ENCODE results near the gene GLMN. TPM values are rescaled to one million over a fixed set of nuclear protein-coding genes. Genes with fewer than 3 reads are reported as not detected.
A peak's percentile ranks its signal among the peaks of the same experiment; 100 is the strongest.

GLMN gene, protein sequence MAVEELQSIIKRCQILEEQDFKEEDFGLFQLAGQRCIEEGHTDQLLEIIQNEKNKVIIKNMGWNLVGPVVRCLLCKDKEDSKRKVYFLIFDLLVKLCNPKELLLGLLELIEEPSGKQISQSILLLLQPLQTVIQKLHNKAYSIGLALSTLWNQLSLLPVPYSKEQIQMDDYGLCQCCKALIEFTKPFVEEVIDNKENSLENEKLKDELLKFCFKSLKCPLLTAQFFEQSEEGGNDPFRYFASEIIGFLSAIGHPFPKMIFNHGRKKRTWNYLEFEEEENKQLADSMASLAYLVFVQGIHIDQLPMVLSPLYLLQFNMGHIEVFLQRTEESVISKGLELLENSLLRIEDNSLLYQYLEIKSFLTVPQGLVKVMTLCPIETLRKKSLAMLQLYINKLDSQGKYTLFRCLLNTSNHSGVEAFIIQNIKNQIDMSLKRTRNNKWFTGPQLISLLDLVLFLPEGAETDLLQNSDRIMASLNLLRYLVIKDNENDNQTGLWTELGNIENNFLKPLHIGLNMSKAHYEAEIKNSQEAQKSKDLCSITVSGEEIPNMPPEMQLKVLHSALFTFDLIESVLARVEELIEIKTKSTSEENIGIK
- 17.6 TPM for total RNA-seq

DNA sequence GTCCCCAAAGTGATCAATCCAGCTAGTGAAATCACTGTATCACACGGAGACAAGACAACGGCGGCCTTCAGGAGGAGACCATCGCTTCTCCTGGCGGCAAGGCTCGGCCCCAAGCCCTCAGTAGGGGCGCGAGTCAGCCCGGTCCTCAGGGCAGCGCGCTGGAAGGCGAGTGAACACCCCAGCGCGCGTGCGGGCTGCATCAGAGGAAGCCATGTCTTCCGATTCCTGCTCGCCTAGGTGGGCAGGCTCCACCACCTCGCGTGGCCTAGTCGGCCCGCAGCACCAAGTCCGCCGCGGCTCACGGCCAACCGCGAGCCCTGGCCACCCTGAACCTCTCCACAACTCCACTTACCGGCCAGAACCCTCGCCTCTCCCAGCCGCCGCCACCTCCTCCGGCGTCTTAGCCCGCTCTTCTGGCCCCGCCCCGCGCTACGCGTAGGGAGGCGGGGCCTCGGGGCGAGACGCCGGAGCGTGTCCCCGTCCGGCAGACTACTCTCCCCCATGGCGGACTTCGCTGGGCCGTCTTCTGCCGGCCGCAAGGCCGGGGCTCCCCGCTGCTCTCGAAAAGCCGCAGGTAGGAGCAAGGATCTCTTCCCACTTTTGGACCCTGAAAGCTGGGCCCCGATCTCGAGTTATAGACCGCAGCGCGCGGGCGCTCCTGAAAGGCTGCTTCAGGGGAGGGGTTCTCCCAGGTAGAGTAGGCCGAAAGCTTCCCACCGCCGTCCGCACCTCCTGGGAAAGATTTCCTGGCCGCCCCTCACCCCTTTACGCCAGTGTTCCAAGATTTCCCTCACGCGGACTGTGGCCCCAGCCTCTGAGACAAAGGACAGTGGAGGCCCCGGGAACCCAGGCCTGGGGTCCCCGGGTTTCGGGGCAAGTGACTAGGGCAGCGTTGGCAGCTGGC lies at the start of gene GLMN, which contains the start of gene RPAP2:
Gene GLMN, minus strand, starts transcription at position 415 of the 904 bp plus-strand sequence. CDS start 988 bp downstream, outside the sequence.
Gene RPAP2, plus strand, starts transcription at position 487 of the 904 bp plus-strand sequence. Its CDS starts 15 bp downstream, at position 502.
- peak; percentile 95 for DNase-seq

DNA sequence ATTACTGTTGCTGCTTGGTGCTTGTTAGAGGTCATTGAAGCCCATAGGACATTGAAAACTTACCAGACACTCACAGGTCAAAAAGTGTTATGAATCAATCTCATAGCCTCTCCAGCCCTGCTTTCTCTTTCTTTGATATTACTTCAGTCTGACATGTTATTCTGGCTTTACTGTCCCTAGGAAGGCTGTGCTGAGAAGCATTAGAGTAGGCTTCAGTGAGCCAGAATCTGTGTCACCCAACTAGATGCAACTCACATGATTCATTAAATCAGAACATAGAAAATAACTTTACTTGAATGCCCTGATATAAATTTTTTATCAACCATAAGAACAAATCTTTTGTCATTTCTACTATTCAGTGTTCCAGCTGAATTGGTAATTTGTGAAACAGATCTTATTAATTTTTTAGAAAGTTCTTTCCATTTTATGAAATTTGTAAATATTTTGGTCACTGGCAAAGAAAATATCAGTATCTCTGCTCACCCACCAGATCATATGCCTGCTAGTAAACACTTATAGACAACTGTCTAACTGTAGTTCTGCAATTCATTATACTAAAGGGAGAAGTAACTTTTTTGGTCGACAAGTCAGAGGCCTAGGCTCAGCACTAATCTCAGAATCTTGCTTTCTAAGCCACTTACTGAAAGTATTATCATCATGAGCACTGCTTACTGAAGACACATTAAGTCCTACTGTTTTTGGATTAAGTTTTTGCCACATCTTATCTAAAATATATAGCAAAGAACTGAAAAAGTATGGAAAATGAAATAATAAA lies 48.3 kb upstream of the GLMN start:
- no peak for DNase-seq

DNA sequence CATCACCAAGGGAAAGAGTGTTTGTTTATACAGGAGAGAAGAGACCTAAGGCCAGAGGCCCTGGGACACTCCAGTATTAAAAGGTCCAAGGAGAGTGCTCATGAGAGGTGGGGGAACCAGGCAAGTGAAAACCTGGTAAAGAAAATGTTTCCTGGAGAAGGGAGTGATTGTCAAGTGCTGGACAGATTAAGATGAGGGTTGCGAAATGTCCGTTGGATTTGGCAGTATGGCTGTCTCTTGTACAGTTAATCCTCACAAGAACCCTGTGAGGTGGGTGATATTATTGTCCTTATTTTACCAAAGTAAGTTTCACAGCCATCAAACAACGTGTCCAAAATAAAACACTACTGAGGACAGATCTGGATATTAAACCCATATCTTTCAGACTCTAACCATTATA lies 44.3 kb upstream of the GLMN start:
- no peak for DNase-seq

DNA sequence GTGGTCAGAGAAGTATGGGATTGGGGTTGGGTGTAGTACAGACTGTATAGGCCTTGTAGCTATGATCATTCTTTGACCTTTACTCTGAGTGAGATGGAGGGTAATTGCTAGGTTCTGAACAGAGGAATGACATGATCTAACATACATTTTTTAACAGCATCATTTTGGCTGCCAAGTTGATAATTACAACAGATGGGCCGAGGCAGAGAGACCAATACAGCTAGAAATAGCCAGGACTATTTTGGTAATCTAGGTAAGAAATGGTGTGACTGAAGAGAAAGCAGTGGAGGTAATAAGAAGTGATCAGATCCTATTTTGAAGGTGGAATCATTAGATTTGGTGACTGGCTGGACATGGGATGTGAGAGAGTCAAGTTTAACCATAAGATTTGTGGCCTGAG lies 43.6 kb upstream of the GLMN start:
- no peak for DNase-seq

DNA sequence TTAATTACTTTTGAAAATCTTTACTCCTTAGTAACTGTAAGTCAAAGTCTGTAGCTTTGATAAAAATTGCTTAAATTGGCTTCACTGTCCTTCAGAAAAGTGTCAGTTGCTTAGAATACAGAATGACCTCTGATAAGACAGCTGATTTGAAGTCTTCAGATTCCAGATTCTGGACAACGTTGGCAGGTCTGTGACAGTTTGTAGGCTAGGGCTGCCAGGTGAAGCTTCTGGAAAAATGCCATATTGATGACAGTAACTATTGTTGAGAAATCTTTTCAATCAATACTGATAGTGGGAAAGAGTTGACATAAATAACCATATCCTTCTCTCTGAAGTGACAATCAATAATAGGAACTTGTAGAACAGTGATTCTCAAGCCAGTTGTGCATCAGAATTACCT lies 41.4 kb upstream of the GLMN start:
- no peak for DNase-seq

DNA sequence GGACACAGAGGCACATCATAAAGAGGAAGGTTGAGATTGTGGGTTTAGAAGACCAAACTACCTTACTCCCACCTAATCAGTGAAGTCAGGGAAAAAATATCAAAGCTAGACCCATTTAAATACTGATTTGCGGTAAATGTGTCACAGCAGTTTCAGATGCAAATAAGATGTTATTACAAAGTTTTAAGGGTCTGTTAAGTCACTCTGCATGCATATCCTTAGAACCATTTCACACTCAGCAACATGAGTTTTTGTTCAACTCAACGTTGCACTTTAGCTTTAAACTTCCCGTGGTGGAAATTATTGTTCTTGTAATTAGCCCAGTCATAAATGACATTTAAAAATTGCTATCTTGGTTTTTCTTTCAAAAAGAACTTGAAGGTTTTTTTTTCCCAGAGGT lies 34.9 kb upstream of the GLMN start:
- no peak for DNase-seq

DNA sequence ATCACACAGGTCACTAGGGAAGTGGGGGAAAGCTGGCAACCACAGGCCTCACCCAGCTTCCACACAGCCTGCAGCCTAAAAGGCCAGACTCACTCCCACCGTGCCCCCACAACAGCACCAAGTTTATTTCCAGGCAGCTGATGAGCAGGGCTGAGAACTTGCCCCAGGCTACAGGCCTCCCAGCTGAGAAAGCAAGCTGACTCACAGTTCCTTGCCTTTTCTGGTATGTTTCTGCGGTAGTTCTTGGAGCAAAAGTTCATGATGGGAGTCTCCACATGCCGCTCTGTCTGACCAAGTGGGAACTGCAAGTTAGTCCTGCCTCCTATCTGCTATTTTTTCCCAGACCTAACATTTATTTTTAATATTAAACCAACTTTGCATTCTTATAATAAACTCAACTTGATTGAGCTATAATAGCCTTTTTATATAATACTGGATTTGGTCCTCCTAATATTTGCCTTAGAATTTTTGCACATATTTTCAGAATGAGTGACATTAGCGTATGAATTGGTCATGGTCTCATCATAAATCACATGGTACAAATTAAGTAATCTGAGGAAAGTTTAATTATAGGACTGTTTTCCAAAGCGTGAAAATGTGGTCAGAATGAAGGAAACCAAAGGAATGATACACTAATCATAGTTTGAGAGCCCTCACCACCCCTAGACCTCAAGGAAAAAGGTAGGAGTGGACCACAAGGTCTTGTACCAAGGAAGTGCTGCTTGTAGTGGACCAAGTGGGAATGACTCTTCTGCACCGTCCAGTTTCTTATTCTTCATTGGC lies 30.8 kb upstream of the GLMN start:
- DNase-seq = no peak

DNA sequence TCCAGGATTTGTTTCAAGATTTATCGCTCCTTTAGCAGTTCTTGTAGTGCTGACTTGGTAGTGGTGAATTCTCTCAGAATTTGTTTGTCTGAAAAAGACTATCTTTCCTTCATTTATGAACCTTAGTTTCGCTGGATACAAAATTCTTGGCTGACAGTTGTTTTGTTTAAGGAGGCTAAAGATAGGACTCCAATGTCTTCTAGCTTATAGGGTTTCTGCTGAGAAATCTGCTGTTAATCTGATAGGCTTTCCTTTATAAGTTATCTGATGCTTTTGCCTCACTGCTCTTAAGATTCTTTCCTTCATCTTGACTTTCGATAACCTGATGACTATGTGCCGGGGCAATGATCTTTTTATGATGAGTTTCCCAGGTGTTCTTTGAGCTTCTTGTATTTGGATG lies 29.0 kb upstream of the GLMN start:
- DNase-seq = no peak

DNA sequence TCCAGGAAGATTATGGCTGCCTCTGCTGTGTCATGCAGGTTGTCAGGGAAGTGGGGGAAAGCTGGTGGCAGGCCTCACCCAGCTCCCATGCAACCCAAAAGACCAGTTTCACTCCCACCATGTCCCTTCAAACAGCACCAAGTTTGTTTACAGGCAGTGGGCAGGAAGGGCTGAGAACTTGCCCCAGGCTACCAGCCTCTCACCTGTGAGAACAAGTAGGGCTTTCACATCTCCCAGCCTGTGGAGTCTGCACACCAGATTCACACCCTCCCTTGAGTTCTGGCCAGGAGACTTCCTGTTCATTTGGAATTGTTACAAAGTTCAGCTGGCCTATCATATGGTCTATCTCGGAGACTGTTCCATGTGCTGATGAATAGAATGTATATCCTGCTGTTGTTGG lies 27.9 kb upstream of the GLMN start:
- no peak for DNase-seq

DNA sequence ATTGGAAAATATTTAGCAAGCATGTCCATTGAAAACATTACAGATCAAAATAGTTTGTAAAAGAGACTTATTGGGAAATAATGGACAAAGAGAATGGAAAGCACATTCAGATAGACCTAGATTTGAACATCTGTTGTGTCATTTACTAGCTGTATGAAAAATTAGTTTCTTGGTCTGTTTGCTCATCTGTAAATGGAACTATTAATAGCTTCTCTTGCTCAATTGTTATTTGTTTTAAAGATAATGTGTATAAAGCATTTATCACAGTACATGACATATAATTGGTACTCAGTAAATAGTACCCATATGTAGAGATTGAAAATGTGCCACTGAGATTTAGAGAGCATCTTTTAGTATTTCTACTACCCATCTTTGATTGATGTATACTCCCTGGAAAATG lies 26.0 kb upstream of the GLMN start:
- DNase-seq = no peak

DNA sequence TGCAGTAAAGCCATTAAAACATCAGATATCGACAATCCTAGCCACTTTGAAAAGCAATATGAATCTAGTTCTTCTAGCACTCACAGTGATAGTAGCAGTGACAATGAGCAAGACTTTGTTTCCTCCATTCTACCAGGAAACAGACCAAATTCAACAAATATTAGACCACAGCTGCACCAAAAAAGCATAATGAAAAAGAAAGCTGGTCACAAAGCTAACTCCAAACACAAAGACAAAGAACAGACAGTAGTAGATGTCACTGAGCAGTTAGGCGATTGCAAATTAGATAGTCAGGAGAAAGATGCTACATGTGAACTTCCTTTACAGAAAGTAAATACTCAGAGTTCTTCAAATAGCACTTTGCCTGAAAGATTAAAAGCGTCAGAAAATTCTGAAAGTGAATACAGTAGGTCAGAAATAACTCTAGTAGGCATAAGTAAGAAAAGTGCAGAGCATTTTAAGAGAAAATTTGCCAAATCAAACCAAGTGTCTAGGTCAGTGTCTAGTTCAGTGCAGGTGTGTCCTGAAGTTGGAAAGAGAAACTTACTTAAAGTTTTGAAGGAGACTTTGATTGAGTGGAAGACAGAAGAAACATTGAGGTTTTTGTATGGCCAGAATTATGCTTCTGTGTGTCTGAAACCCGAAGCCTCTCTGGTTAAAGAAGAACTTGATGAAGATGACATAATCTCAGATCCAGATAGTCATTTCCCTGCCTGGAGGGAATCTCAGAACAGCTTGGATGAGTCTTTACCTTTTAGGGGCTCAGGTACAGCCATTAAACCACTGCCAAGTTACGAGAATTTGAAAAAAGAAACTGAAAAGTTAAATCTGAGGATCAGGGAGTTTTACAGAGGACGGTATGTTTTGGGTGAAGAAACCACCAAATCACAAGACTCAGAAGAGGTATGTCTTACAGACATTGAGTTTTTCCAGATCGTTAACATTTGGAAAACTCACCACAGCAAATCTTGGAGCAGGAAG lies 25.0 kb upstream of the GLMN start:
- no peak for DNase-seq

DNA sequence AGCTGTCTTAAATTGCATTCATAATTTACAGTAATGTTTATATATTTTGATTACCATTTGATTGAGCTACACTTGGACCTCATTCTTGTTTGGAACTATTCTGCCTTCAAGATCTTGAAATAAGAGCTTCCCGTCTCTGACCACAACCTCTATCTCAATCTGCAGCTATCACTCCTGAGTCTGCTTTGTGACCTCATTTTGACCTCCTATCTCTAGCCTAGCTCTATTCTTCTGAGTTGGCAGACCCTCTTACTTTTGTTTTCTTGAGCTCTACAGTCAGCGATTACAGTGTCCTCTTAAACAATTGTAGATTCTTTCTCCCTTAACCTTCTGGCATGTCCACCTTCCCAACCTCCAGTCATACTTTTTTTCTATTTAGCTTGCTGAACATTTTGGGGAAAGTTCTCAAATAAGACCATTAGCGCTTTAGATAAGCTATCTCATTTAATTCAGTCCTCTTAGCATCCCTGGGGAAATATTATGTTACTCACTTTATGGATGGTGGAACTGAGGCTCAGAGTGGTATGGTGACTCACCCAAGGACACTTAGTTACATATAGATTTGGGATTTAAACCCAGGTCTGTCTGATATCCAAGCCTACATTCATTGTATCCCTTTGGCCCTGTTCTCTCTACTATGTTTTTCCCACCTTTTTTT lies 19.2 kb upstream of the GLMN start:
- no peak for DNase-seq

DNA sequence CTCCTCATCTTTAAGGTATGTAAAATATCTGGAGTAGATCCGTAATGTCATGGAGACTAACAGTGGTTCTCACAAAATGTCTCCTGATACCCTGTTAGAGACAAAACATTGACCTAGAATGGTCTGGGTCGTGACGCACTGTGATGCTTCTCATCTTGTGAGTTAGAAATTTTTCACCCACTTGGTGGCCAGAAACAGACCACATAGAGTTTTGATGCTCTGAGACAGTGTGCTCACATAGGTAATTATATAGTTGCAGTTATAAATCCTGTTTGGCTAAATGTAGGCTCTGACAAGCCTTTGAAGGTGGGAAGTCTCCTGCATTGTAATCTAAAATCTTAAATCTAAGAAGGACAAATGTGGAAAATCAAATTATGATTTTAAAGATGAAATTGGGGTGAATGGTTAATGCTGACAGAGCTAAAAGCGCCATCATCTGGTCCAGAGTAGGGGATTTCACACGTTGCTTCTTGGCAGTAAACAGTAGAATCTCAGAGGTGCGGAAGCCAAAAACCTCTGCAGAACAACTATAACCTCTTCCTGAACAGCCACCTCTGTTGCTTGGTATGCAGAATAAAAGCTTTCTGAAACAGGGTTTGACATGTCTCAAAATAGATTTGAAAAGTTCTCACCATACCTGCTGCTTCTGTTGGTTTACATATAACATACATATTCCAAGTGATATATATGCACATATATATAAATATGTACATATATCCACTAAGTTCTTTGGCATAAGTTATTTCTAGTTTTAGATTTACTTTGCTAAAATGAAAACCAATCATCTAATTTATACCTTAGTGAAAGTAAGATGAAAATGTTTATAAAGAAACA lies 17.2 kb upstream of the GLMN start:
- no peak for DNase-seq

DNA sequence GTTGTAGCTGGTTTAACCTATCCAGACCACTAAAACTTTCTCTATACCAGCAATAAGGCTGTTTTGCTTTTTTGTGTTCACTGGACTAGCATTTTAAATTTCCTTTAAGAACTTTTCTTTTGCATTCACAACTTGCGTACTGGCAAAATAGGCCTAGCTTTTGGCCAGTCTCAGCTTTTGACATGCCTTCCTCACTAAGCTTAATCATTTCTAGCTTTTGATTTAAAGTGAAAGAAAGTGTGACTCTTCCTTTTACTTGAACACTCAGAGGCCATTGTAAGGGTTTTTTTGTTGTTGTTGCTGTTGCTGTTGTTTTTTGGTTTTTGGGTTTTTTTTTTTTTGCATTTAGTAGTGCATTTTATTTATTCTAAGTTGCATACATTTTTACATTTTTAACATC lies 15.2 kb upstream of the GLMN start:
- no peak for DNase-seq

DNA sequence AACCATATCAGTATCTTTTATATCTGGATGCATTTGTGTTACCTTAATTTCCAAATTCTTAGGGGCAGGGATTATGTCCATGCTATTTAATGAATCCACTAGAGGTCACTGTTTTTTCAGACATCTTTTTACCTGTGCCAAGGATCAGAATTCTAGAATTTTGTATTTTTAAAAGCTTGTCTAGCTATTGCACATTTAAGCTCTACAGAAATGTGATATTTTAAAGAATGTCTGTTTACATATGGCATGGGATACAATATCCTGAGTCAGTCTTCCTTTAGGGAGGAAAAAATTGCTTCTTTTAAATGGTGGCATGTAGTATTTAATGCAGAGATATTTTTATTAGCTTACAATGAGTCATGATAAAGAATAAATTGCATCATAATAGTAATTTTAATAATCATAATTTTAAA lies 11.4 kb upstream of the GLMN start:
- DNase-seq = peak; percentile 37

DNA sequence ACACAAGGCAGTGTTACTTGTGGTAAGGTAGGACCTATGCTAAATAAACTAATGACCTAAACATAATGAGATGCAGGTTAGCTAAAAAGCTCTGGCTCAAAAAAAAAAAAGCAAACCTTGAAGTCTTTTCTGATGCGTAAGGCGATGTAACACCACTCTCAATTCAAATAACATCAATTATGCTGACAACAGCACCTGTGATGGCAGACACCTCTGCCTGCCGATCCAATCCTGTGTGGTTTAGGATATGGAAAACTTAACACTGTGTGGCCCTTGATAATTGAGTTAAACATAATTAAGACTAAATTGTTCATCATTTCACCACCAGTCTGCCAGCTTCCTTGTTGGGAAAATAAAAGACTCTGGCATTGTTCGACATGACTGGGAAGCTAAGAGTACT lies 9.2 kb upstream of the GLMN start:
- no peak for DNase-seq

DNA sequence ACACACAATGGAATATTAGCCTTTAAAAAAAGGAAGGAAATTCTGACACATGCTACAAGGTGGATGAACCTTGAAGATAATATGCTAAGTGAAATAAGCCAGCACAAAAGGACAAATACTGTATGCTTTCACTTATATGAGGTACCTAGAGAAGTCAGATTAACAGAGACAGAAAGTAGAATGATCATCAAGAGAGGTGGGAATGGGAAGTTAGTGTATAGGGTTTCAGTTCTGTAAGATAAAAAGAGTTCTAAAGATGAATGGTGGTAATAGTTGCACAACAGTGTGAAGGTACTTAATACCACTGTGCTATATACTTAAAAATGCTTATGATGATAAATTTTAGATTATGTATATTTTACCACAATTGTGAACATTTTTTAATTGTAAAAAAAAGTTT lies 7.2 kb upstream of the GLMN start:
- DNase-seq = no peak

DNA sequence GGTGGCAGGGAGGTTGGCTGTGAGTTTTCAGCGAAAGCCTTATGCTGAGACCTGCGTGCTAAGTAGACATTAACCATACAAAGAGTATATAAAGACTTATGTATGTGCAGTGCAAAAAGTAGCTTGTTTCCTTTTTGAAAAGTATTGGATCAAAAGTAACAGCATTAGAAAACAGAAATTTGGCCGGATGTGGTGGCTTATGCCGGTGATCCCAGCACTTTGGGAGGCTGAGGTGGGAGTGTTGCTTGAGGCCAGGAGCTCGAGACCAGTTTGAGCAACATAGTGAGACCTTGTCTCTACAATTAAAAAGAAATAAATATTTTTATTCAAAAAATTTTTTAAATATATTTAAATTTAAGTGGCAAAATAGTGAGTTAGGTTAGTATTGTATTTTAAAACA lies 2.2 kb upstream of the GLMN start:
- no peak for DNase-seq
